Hippocampal formation (tissue), 2 donors: ENCODE measurements around the gene VIT.

Experiments
- DNase-seq, 2 donors: peaks; one replicate each; lab custom pipeline; 2025; lab: John Stamatoyannopoulos, UW

VIT gene

DNA sequence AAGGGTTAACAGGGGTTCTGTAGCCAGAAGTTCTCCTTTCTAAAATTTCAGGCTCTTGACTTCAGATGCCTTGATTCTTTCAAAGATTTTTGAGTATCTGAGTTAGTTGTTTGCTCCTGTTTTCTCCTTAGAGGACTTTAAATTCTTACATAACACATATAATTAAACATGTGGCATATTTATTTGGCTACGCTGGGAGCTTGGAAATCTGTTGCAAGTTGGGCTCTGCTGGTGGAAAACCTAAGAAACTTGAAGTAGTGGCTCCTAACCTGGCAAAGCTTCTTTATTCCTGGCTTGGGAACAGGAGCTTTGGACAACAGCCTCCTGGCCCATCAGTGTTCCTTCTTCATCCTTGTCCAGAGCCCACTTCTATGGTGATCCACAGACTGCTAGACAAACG lies 72.6 kb downstream of the VIT start:
- DNase-seq: no peak

DNA sequence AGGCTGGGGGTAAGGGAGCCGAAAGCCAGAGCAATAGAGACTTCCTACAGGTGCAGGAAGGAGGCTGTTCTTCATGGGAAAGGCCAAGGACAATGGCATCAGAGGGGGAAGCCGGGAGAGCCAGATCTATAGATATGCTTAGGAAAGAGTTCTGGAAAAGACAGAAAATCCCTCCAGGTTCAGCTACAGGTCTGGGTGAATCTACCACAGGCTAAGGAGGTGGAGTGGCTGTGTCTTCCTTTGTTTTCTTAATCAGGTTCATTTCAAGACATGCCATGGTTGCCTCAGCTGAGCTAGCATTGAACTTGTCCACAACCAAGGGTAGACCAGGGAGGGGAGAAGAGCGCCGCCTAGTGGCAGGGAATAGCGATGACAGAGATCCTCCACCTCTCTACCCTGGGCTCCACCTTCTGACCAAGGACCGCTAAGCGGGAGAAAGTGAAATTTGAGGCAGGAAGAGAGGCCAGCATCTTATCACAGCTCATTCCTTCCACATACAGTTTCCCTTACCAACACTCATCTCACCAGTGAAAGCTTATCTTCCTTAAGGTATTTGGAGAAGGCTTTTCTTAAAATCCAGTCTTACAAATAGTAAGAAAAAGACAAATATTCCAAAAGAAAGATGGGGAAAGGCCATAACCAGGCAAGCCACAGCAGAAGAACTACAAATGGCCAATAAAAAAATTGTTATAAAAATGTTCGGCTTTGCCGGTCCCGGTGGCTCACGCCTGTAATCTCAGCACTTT lies 74.2 kb downstream of the VIT start:
- DNase-seq: no peak

DNA sequence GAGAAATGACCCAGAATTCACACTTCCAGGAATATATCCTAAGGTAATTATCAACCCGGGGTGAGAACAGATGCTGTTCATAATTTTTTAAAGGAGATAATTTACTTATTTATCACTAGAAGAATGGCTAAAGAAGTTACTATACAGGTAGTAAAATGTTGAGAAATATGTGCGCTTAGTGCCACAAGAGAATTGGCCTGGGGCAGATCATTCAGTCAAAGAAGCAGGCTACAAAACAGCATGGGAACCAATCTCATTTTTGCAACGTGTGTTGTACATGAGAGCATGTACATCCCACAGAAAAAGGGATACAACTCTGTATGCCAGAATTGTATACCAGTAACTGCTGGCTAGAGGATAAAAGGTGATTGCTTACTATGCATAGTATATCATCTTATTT lies 75.2 kb downstream of the VIT start:
- DNase-seq: no peak

DNA sequence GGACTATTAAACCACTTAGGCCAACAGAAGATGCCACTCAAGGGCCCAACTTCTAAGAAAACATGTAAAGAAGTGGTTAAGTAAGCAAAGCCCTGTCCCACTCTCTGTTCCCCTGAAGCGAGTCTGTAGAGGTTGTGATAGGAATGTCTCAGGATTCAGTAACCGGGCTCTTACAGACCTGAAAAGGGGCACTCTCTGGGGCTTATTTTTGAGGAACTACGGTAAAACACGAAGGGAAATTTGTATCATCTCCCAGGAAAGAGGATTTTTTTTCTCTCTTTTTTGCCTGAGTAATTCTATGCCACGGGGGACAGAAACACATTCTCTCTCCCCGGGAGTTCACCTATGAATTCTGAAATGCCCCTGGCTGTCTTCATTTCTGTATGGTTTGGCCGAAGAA lies 77.4 kb downstream of the VIT start:
- no peak for DNase-seq

DNA sequence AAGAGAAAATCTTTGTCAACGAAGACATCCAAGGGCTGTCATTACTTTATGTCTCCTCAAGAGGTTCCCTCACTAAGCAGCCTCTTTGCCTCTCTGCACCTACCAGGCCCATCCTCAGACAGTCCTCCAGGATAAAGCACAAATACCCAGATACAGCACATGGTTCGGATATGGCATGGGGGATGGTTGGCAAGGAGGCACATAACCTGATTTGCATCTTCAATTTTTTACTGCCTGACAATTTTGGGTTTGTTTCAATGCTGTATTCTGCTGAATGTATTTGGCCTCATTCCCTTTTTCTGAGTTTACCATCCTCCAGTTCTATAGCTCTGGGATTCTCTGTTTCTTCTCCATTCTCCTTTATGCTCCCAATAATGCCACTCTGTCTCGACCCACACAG lies 78.8 kb downstream of the VIT start:
- DNase-seq: no peak

DNA sequence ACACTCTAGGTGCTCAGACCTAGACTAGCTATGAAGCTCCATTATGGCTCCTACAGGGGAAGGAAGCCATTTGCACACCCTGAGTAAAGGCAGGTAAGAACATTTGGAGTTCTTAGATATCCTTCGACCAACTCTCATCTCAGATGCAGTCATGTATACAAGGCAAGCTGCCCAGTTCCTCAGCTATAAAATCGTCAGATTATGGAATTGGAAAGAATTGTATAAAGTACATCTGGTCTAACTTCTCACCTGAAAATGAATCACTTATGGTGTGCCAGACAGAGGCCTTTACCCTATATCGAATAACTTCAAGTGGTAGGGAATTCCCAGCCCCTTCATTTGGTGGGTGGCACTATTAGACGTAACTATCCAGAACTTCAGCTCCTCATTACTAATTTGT lies 79.3 kb downstream of the VIT start:
- peak in 1 of 2 donors; percentile 18 for DNase-seq

DNA sequence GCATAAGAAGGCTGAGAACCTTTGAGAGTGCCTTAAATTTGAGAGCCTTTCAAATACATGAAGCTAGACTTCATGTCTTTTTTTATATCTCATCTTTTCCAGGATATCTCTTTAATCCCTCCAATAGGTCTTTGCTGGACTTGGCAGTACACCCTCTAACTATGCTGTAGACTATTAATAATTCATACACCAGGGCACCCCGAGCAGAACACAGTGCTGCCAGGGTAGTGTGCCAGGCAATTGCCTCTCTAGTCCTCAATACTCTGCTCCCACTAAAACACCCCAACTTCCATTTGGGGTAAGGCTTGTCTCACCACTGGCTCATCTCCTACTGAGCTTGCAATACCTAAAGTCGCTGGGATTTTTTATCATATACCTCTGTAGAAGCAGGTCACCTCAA lies 80.8 kb downstream of the VIT start:
- no peak for DNase-seq

DNA sequence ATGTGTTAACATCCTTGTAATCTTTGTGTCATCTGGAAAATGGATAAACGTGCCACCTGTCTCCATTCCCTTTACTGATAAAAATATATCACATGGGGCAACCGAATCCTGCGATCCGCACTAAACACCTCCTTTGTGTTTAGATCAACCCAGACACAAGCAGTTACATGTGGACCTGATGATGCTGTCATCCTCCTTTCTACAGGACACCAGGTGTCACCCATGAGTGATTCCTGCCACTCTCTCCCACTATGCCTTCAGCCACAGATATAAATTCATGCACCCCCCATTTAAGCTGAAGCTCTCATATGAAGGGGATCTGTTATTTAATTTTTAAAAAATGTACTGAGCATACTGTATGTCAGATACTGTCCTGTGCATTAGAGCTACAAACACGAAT lies 81.3 kb downstream of the VIT start:
- no peak for DNase-seq

DNA sequence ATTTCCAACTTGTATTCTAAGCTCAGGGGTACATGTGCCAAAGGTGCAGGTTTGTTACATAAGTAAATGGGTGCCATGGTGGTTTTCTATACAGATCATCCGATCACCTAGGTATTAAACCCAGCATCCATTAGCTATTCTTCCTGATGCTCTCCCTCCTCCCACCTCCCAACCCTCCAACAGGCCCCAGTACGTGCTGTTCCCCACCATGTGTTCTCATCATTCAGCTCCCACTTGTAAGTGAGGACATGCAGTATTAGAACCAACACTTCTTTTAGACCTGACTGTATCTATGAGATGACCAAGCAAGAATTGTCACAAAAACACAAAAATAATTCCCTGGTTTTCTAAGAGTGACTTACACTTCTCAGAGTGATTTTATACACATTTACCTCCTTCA lies 83.0 kb downstream of the VIT start:
- no peak for DNase-seq

DNA sequence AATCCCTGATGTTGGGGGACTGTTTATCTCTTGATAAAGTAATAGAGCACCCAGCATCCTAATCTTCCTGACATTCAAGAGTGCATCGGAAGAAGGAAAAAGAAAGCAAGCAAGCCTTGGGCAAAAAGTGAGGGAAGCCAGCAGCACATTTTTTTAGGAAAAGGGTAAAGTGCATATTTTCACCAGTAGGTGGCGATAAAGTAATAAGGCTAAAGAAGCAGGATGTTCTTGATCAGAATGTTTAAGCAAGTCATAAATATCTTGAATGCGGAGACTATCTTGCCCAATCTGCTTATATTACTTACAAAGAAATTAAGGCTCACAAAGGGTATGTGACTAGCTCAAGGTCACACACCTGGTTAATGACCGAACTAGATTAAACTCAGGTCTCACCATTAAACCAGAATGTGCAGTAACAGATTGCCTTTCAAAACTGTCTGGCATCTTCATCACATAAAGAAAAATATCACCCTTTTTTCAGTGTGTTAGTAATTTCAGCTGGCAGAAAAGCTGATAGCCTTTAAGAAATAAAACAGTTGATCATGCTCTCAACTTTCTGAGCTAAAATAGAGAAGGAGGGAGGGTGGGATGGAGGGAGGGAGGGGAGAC lies 83.8 kb downstream of the VIT start:
- DNase-seq: peak in 1 of 2 donors; percentile 67

DNA sequence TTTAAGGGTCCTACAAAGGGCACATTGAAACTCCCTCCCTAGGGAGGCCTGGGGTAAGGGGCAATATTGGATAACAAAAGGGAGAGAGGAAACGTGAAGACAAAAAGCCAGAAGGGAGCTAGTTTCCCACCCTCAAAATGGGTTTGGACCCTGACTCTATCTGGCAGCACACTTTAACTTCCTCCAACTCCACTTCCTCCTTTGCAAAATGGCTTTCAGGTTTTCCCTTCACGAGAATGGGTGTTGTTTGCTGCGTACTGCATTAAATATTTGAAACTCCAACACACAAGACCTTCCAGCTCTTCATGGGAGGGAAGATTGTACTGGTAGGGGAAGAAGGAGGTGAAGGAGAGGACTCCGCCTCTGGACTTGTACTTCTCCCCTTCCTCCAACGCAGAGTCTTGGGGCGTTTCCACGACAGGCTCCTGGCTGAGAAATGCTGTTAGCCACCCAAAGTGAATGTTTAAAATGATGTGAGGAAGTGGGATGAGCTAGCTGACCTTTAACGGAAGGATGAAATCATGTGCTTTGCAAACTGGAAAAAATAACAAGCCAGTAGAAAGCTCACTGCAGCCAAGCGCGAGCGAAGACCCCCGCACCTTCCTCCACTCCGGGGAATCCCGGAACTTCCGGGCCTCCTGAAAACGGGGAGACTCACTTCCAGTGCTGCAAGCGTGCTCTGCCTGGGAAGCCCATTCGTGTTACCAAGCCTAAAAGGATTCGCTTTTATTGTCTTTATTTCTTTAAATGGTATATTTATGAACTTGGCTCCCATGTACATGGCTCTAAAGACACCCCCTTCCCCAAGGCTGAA lies 85.6 kb downstream of the VIT start:
- no peak for DNase-seq

DNA sequence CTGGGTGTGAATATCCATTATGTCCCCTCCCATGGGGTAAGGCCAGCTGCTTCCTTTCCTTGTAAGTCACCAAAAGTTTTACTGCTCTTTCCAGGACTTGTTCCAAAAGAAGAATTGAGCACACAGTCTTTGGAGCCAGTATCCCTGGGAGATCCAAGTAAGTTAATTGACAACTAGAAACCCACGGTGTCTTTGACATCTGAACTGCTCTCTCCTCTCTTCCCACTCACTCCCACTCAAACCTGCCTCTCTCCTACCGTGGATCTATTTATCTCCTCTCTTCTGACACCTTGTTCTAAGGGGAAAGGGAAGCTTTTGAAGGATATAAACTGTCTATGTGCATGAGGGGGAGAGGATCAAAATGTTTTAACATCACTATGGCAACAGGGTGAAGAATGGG lies 86.7 kb downstream of the VIT start:
- DNase-seq: no peak

DNA sequence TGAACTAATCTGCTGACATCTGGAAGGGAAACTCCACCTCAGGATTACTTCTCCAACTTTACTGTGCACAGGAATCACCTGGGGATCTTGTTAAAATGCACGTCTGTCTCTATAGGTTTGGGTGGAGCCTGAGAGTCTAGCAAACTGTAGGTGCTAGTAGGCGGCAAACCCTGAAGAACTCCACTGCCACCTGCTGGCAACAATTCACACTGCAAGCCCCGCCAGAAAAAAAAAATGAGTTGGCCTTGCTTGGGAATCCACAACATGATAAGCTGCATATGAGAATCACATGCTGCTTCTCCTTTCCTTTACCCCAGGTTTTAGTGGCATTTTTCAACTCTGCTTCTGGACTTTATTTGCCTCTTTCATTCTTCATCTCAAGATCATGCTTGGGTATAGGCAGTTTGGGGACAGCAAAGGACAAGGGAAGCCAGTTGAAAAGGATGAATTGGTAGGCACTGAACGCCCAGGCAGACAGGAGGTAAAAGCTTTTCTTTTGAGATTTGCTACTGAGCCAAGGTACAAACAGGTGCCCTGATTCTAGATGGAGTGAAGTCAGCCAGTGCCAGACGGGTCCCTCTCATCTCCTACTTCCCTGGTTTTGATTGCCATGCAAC lies 88.8 kb downstream of the VIT start:
- DNase-seq: peak in 1 of 2 donors; percentile 27

DNA sequence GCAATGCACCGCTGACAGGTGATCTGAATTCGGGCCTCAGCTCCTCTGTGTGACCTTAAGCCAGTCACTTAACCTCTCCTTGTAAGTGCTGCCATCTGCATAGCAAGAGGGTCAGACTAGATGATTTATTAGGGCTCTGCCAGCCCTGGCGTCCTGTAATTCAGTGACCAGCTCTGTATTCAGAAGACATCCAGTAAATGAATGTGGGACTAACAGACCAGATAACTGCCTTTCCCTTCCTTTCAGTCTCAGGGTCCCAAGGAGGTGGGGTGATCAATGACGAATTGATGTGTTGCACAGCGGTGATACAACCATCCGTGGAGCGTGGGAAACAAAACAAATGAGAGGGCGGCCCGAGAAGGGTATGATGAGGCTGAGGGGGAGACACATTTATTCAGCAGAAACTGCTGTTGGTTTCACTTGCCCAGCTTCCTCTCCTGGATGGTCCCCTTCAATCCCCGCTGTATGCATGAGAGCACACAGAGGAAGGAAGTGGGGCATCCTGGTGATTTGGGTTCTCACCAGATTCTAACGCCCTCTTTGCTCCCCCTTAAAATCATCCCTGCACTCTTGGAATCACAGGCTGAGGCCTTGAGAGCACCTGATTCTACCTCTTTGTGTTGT lies 92.8 kb downstream of the VIT start:
- DNase-seq: no peak

DNA sequence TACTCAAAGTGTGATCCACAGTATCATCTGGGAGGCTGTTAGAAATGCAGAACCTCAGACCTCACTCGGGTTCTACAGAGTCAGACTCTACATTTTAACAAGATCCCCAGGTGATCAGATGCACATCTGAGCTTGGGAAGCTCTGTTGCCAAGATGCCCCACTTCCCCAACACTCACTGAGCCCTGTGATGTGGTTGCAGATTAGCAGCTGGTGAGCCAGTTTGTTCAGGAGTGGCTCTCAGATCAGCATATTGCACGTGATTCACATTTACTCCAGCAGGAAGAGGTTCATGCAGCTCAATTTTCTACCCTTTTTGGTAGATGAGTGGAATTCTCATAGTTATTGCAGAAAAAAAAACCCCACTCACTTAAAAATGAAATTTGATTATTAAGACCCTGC lies 96.4 kb downstream of the VIT start:
- DNase-seq: no peak

DNA sequence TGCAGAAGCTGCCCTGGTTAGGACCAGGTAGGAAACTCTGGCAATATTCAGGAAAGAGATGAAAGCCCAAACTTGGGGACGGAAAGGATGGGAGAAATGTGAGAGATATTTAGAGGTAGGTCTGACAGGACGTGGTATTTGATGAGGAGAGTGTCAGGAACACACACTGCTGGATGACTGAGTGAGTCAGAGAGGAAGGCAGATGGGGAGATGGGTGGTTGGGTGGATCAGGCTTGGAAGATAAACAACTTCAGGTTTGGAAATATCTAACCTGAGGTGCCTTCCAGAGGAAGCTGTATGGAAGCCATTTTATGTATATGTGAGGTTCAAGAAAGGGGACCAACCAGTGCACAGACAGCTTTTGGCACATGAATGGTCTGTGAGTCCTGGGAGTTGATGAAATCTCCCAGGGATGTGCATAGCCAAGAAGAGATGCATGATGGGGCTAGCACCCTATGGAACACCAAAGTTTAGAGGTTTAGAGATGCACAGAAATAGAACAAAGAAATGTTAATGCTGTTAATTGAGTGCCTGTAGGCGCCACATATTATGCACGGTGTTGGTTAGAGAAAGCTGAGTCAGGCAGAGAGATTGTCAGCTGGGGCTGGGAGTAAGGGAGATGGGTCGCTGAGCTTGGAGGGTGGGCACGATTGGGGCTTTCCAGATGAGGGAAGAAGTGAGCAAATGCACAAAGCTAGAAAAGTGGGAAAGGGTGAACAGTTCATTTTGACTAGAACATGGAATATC lies 101.0 kb downstream of the VIT start:
- DNase-seq: no peak

DNA sequence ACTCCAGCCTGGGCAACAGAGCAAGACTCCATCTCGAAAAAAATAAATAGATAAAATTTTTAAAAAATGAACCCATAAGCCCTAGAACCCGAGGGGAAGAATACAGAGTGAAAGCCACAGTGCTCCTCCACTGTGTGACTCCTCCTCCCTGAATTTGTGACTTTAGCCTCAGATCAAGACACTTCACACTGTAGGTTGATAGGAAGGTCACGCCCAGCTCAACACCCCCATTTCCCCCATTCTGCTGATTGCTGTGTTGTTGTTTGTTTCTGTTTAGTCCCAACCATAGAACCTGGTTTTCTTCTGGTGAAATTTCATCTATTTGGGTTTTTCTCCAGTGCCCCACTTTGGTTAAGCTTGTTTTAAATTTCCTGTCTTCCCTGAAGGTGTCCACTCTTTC lies 102.2 kb downstream of the VIT start:
- no peak for DNase-seq

DNA sequence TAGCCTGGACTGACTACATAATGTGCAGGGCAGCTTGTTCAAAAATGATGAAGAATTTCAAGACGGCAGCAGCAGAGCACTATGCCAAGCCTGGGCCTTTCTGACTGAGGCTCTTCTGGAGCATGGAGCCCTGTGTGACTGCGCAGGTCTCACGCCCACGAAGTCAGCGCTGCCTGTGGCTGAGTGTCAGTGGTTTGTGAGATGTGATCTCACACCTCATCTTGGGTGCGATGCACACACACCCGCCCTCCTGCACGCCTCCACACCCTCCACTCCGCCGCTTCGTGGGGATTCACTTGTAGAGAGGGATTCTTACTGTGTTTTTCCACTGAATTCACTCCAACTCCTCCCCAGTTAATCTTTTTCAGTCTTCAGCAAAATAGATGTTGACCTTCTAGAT lies 103.9 kb downstream of the VIT start:
- no peak for DNase-seq

DNA sequence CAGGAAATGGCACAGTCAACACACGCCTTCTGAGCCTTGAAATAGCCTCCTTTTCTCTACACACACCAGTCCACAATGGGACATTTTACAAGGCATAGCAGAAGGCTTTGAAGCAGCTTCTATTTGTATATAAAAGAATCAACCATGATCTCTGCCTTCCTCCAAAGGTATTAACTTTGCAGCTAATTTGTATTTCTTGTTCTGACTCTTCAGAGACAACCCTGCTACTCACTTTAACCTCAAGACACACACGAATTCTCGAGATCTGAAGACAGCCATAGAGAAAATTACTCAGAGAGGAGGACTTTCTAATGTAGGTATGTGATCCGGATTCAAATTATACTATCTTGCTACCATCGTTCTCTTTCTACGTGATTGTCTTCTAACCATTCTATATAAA lies 104.6 kb downstream of the VIT start:
- no peak for DNase-seq

DNA sequence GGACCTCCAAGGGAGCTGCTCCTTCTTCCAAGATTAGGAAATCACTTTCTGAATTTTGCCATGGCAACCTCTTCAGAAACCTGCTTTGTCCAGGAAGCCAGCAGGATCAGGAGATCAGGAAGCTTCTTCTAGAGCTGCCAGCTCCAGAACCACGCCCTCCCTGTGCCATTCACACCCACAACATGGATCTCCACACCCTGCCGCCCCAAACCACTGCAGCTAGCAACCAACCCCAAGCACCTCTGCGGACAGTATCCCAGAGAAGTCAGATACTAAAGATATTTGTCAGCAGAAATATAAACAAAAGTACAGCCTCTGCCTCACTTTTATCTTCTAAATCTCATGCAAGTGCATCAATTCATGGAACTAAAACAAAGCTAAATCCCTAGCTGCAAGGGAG lies 106.4 kb downstream of the VIT start:
- no peak for DNase-seq

DNA sequence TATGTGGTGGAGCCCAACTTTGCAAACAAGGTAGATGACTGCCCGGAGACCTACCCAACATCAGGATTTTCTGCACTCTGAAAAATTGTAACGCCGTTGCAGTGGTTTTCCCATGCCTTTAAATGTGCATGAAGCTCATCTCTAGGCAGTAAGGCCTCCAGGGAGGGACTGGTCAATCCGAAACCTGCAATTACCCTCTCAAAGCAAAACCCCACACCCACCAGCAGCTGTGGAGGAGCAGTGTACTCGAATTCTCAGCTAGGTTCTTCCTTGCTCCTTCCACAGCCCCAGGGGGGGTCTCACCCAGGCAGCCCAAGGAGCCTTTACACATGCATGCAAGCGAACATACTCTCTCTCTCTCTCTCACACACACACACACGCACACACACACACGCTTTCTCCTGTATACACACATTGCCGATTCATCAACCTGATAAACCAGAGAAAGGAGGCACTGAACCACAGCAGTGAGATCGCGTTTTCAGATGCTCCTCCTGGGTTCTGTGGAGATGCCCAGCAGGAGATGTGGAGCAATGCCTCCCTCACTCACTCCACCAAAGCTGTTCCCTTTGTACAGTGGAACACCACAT lies 109.2 kb downstream of the VIT start:
- DNase-seq: no peak
